ENCODE results near the gene ZFP62. TPM values are rescaled to one million over a fixed set of nuclear protein-coding genes. Genes with fewer than 3 reads are reported as not detected.

Gene ZFP62
- total RNA-seq, 2 experiments from 2014 or later, result 26.7 to 27.3 TPM

GRCh38 chr5:180870276-180871068 lies 9.4 kb upstream of the ZFP62 start:
- ChIA-PET POLR2A (no interaction called here), CTCF (interaction anchor here (1.9 to 2.0 kb wide), 2 partner anchors 10 to 40 kb away, joined by 5 to 6 read pairs; partner anchors contain the start of gene ZFP62)

DNA sequence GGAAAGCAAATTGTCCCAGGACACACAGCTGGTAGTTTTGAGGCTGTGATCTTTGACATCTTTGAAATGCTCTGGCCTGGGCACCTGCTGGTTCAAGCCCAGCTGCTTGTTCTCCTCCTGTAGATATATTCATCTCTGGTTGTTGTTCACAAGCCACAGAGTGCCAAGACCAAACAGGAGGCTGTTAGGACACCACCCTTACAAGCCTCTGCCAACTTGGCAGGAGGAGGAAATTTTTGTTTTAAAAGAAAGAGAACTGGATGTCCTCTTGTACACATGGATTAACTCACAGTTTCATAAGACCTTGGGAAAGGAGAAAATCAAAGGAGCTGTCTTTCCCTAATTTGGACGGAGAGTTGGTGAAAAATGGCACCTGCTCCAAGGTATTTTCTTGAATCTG lies 8.5 kb upstream of the ZFP62 start:
- POLR2A ChIA-PET, result no interaction called here

GRCh38 chr5:180868960-180869359 lies 7.9 kb upstream of the ZFP62 start:
- ChIA-PET POLR2A (no interaction called here), CTCF (interaction anchor here (1.9 to 2.0 kb wide), 2 partner anchors 8 to 39 kb away, joined by 5 to 6 read pairs; partner anchors contain the start of gene ZFP62)

More for the DNA sequence above, 8.5 kb upstream of the ZFP62 start:
- CTCF ChIA-PET, result interaction anchor here (1.9 to 2.0 kb wide), 2 partner anchors 9 to 40 kb away, joined by 5 to 6 read pairs; partner anchors contain the start of gene ZFP62

DNA sequence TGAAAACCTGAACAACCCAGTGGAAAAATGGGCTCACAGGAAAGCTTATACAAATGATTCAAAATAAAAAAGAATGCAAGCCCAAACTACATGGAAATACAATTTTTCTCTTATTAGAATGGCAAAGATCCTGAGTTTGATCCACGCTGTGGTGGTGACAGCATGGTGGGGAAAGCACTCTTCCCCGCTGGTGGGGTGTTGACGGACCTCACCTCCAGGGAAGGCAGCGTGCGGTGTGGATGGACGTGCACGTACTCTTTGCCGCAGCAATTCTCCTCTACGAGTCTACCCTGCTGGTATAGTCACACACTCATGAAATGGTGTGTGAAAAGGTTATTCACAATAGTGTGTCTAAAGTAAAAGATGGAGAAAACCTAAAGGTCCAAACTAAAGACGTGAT lies 5.9 kb upstream of the ZFP62 start:
- CTCF ChIA-PET, result interaction anchor here (0.9 kb wide), 1 partner anchor 148 kb away, joined by 3 read pairs; no protein-coding TSS in a partner anchor
- POLR2A ChIA-PET, result no interaction called here

- ChIA-PET POLR2A (no interaction called here), CTCF (interaction anchor here (0.9 kb wide), 1 partner anchor 147 kb away, joined by 3 read pairs; no protein-coding TSS in a partner anchor)
Measured at GRCh38 chr5:180865981-180866695, 5.1 kb upstream of the ZFP62 start.

GRCh38 chr5:180862645-180863044 lies 1.6 kb upstream of the ZFP62 start:
- ChIA-PET CTCF (no interaction called here), POLR2A (no interaction called here)

DNA sequence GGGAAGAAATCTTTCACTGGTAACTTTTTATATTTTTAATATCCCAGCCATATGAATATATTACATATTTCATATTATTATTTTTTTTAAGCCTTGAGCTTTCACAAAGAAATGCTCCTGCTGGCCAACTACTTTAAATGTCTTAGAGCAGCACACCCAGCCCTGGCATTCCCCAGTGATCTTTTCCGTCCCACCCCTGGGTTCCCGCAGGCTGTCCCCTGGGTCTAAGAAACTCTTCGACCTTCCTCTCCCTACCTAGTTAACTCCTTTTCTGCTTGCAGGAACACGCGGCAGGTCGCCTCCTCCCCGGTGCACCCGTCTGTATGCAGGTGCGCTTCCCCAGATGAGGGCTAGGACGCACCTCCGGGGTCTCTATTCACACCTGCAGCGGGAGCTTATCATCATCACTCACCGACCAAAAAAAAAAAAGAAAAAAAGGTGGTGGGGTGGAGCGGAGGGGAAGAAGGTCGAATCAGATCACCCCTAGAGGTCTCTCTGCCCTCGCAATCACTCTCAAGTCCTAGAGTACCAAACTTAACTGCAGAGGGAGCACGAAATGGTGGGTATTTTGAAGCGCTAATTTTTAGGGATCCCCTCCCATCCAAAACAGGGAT lies 696 bp downstream of the ZFP62 start:
- ChIA-PET CTCF (interaction anchor here (0.6 to 2.1 kb wide), 5 partner anchors 10 to 295 kb away, joined by 3 to 8 read pairs (median 6); partner anchors contain the start of gene MGAT1), POLR2A (interaction anchor here (0.5 to 1.3 kb wide), 12 partner anchors 10 to 1780 kb away, joined by 3 to 7 read pairs (median 4); no protein-coding TSS in a partner anchor)

GRCh38 chr5:180858586-180858985 lies 2.5 kb downstream of the ZFP62 start:
- CTCF ChIA-PET, result interaction anchor here (0.8 kb wide), 1 partner anchor 74 kb away, joined by 3 read pairs; no protein-coding TSS in a partner anchor

GRCh38 chr5:180853848-180854176 lies 7.3 kb downstream of the ZFP62 start:
- POLR2A ChIA-PET, result no interaction called here
- CTCF ChIA-PET, result no interaction called here

More at GRCh38 chr5:180858586-180858985, 2.5 kb downstream of the ZFP62 start:
- POLR2A ChIA-PET, result no interaction called here

DNA sequence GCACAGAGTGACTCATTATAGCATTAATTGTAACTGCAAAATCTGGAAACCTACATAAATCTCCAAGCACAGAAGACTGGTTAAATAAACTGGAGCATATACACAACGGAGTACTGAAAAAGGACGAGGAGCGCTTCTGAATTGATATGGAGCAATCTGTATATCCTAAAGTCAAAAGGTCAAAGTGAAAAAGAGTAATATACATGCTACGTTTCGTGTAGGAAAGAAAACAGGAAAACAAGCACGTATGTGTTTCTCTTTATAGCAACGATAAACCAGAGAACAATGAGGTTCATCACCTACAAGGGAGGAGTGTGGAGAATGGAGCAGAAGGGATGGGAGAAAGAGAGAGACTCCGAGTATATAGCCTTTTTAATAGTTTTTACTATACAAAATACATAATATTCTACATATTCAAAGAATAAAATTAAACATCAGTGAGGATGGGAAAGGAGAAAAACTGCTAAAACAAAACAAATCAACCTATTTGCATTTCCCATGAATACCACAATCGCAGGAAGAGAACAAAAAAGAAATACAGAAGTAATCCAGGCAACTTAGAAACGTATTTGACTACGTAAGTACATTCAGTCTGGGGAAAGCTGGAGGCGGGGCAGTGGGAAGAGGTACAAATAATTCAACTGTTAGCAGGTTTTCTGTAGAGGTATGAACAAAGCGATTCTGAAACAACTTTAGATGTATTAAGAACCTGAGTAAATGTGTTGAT lies 7.8 kb downstream of the ZFP62 start:
- ChIA-PET CTCF (no interaction called here), POLR2A (no interaction called here)

GRCh38 chr5:180852495-180852894 lies 8.6 kb downstream of the ZFP62 start:
- POLR2A ChIA-PET, result no interaction called here
- CTCF ChIA-PET, result no interaction called here

- POLR2A ChIA-PET, result interaction anchor here (0.5 kb wide), 1 partner anchor 10 kb away, joined by 4 read pairs; no protein-coding TSS in a partner anchor
- CTCF ChIA-PET, result interaction anchor here (1.8 kb wide), 1 partner anchor 20 kb away, joined by 4 read pairs; no protein-coding TSS in a partner anchor
Measured at GRCh38 chr5:180850434-180851078, 10.5 kb downstream of the ZFP62 start.

GRCh38 chr5:180849827-180850226 lies 11.2 kb downstream of the ZFP62 start:
- CTCF ChIA-PET, result interaction anchor here (1.8 kb wide), 1 partner anchor 20 kb away, joined by 4 read pairs; no protein-coding TSS in a partner anchor
- POLR2A ChIA-PET, result no interaction called here

GRCh38 chr5:180848878-180849277 lies 12.2 kb downstream of the ZFP62 start:
- ChIA-PET CTCF (interaction anchor here (0.8 to 1.8 kb wide), 2 partner anchors 16 to 19 kb away, joined by 3 to 4 read pairs; no protein-coding TSS in a partner anchor), POLR2A (no interaction called here)

DNA sequence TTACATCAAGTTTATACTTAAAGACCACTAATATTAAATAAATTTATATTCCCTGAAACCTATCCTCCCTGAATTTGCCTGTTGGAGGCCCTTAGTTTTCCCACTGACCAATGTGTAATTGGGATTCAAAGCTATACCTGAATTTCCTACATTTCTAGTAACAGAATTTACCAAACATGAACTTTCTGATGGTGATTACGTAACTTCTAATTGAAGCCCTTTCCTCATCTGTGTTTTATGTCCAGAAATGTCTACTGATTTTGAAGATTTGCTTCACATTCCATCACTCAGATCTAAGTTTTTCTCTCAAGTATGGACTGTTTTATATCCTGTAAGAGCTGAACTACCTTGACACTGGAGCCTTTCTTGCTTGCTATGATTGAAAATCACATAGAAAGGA lies 12.8 kb downstream of the ZFP62 start:
- CTCF ChIA-PET, result interaction anchor here (0.6 kb wide), 1 partner anchor 25 kb away, joined by 3 read pairs; no protein-coding TSS in a partner anchor
- POLR2A ChIA-PET, result no interaction called here

DNA sequence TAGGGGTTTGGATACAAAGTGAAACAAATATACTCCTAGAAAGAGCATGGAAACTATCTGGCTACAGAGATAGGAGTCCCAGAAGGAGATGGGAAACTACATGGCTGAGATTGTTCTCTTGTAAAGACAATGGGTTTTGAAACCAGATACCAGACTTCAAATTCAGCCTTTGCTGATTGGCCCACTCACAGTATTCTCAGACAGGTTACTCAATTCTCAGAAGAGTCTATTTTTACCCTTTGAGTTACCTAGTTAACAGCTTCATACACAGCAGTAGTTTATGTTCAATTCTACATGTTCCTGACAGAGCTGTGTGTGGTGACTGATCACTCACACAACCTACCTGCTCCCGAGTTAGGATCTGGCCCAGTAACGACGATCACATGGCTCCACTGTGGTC lies 14.1 kb downstream of the ZFP62 start:
- POLR2A ChIA-PET, result interaction anchor here (1.5 kb wide), 1 partner anchor 16 kb away, joined by 4 read pairs; no protein-coding TSS in a partner anchor
- CTCF ChIA-PET, result interaction anchor here (0.6 kb wide), 1 partner anchor 34 kb away, joined by 4 read pairs; no protein-coding TSS in a partner anchor

GRCh38 chr5:180844858-180845257 lies 16.2 kb downstream of the ZFP62 start:
- ChIA-PET POLR2A (no interaction called here), CTCF (interaction anchor here (0.6 kb wide), 2 partner anchors 29 to 57 kb away, joined by 3 to 4 read pairs; no protein-coding TSS in a partner anchor)

DNA sequence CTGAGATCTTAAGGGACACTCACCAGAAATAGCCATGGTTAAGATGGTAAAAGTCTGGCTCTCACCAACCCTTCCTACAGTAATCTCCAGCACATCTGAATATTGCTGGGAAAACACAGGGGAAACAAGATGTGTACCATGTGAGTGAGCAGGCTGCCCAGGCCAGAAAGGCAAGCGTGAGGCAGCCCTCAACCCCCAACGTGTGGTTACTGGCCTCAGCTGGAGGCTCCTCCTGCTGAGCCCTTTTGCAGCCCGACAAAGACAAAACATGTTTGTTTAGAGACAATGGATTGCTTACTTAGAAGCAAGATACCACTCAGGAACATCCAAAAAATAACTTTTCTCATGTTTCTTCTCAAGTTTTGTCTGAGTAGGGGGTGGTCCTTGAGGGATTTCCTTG lies 16.6 kb downstream of the ZFP62 start:
- POLR2A ChIA-PET, result no interaction called here
- CTCF ChIA-PET, result interaction anchor here (0.6 kb wide), 1 partner anchor 28 kb away, joined by 3 read pairs; no protein-coding TSS in a partner anchor

Measured in activated CD8-positive, alpha-beta memory T cell treated with anti-CD3 and anti-CD28 coated beads for 36 hours (primary cell).